Fibroblast of mammary gland (primary cell): ENCODE results near the gene MAP3K21.

Source experiments
- DNase-seq: peaks from one replicate; pipeline ENCODE4 v3.0.0-alpha.2; 2010; ENCODE audit warnings: low read depth
- H3K4me3 ChIP-seq: 2 replicates; pipeline ENCODE4 v1.5.1; 2011; ENCODE audit warnings: low read depth, mild to moderate bottlenecking, low read length, moderate library complexity; ENCODE audit not compliant: control insufficient read depth
- TF ChIP-seq, protein P1 (sequence below): conservative IDR thresholded peaks from 2 replicates; pipeline ENCODE4 v1.5.1; 2011; ENCODE audit warnings: low read depth, low read length, inconsistent platforms; ENCODE audit not compliant: control insufficient read depth, insufficient read depth

The MAP3K21 gene

GRCh38 chr1:233379869-233380438 is 52.4 kb downstream of the MAP3K21 start:
- H3K4me3 ChIP-seq: no peak overlapping the region
- DNase-seq: no peak
- TF ChIP-seq, protein P1, sequence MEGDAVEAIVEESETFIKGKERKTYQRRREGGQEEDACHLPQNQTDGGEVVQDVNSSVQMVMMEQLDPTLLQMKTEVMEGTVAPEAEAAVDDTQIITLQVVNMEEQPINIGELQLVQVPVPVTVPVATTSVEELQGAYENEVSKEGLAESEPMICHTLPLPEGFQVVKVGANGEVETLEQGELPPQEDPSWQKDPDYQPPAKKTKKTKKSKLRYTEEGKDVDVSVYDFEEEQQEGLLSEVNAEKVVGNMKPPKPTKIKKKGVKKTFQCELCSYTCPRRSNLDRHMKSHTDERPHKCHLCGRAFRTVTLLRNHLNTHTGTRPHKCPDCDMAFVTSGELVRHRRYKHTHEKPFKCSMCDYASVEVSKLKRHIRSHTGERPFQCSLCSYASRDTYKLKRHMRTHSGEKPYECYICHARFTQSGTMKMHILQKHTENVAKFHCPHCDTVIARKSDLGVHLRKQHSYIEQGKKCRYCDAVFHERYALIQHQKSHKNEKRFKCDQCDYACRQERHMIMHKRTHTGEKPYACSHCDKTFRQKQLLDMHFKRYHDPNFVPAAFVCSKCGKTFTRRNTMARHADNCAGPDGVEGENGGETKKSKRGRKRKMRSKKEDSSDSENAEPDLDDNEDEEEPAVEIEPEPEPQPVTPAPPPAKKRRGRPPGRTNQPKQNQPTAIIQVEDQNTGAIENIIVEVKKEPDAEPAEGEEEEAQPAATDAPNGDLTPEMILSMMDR: no peak

DNA sequence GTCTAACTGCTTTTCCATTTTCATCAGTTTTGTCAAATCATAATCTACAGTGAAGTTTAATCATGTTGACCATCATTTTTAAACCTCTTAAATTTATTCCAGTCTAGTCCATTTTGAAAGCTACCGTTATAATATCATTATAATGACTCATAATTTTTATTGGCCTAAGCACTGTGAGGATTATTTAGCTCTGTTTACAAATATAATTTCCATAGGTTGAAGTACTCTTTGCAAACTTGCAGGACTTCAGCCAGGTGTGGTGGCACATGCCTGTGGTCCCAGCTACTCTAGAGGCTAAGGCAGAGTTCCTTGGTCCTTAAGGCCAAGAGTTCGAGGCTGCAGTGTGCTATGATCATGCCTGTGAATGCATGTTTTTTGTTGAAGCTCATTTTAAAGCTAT is 54.3 kb downstream of the MAP3K21 start:
- TF ChIP-seq, protein P1: no peak
- H3K4me3 ChIP-seq: no peak overlapping the region
- no peak for DNase-seq

DNA sequence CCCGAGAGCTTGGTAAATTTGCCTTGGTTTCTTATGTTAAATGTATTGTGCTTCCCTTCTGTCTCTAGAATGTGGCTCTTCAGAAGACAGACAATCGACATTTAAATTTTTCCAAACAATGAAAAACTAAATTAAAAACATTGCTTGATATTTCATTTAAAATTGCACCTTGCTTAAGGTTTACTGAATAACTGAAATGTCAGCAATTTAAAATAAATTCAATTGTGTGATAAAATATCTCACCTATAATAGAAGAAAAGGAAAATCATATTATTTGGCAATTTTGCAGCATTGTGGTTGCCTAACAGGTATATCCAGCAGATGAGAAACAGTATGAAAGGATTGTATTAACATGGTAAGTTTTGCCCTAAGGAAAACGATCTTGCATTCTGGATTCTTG is 56.5 kb downstream of the MAP3K21 start:
- no peak overlapping the region for H3K4me3 ChIP-seq
- DNase-seq: no peak
- TF ChIP-seq, protein P1: no peak

- peak; percentile 35 for DNase-seq
- TF ChIP-seq, protein P1: no peak
- no peak overlapping the region for H3K4me3 ChIP-seq
These were observed 58.8 kb downstream of the MAP3K21 start for GRCh38 chr1:233386336-233386735.

DNA sequence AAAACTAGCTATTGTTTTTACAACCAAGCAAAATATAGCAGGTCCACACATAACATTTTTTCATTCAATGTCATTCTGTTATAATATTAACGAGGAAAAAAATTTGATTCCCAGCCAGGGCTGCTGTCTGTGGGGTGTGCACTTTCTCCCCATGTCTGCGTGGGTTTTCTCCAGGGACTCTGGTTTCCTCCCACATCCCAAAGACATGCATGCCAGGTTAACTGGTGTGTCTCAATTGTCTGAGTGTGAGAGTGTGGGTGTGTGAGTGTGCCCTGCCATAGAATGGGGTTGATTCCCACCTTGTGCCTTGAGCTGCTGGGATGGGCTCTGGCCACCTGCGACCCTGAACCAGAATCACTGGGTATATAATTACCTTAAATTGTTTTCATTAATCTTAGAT is 60.1 kb downstream of the MAP3K21 start:
- no peak for DNase-seq
- H3K4me3 ChIP-seq: no peak overlapping the region
- TF ChIP-seq, protein P1: no peak

- TF ChIP-seq, protein P1: no peak
- H3K4me3 ChIP-seq: no peak overlapping the region
- peak; percentile 12 for DNase-seq
These were observed 61.6 kb downstream of the MAP3K21 start for GRCh38 chr1:233389169-233389568.

DNA sequence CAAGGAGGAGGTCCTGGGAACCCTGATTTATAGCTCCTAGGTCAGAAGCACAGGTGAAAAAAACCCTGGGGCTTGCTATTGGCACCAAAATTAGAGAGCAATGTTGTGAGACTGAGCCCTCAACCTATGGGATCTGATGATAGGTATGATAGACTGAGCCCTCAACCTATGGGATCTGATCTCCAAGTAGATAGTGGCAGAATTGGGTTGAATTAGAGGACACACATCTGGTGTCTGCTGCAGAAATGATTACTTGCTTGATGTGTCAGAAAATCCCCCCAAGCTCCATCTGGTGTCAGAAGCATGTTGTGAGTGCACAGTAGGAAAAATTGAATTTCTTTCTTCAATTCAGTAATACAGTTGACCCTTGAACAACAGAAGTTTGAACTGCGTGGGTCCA is 62.4 kb downstream of the MAP3K21 start:
- TF ChIP-seq, protein P1: no peak
- DNase-seq: no peak

More for the DNA sequence above, 62.4 kb downstream of the MAP3K21 start:
- H3K4me3 ChIP-seq: no peak overlapping the region
